Thyroid gland (tissue), 4 donors: ENCODE measurements around the gene EVA1A.

ENCODE experiments used
- CTCF ChIP-seq, 6 experiments: fragments of 200-600 bp in 3 of 6; fragments of 450-650 bp in 3 of 6; sonication (generic) in 3 of 6; IDR thresholded peaks; one replicate each; pipeline ENCODE4 v1.5.1; 2016 to 2019; ENCODE audit warnings: antibody characterized with exemption in 6 of 6, mild to moderate bottlenecking in 2 of 6, inconsistent platforms in 1 of 6, moderate library complexity in 1 of 6
- POLR2A ChIP-seq, 2 donors: fragments of 450-650 bp; IDR thresholded peaks; one replicate each; pipeline ENCODE4 v1.6.1; 2017; ENCODE audit warnings: antibody characterized with exemption in 2 of 2, mild to moderate bottlenecking in 2 of 2, moderate library complexity in 1 of 2

GRCh38 chr2:75543446-75543845, 17.3 kb downstream of the EVA1A start:
- TF ChIP-seq CTCF (IDR thresholded peaks at IDR 0.05) (no peak), POLR2A (IDR thresholded peaks at IDR 0.05) (no peak)
